NT2/D1 (cell line): Measurements from ENCODE around the gene ETV4.

Source experiments
- YY1 ChIP-seq: IDR thresholded peaks from 2 replicates; pipeline ENCODE4 v1.6.1; 2011; ENCODE audit not compliant: insufficient read length, insufficient read depth
- ZNF274 ChIP-seq: IDR thresholded peaks from 2 replicates; pipeline ENCODE4 v1.6.1; 2011; ENCODE audit warnings: mild to moderate bottlenecking, low read depth, low read length

- TF ChIP-seq ZNF274, result no peak
- TF ChIP-seq YY1, result no peak
Measured at GRCh38 chr17:43578699-43579565, 32.8 kb upstream of the ETV4 start.
